ENCODE measurements around the gene CUL5.
"Not testable (repeated sequence)": the region's sequence is repeated elsewhere in the genome, so short reads cannot be mapped to it uniquely, and the experiment has no call there.

CUL5 gene

GRCh38 chr11:108093128-108093904 is 84.6 kb downstream of the CUL5 start:
- POLR2A ChIA-PET = no interaction called here
- CTCF ChIA-PET = no interaction called here
- no peak for DNase-seq (ENCODE audit: extremely low spot score)
- TF ChIP-seq SUZ12 (IDR thresholded peaks at IDR 0.05) (no peak), HDGF (IDR thresholded peaks at IDR 0.05; ENCODE audit: borderline replicate concordance) (no peak), NFRKB (IDR thresholded peaks at IDR 0.05) (no peak), PKNOX1 (IDR thresholded peaks at IDR 0.05) (no peak), LEF1 (IDR thresholded peaks at IDR 0.05; ENCODE audit: borderline replicate concordance) (no peak), SP1 (IDR thresholded peaks at IDR 0.05) (no peak), L3MBTL2 (conservative IDR thresholded peaks at IDR 0.05) (no peak), TARDBP (IDR thresholded peaks at IDR 0.05) (no peak), CTBP1 (IDR thresholded peaks at IDR 0.05; ENCODE audit: borderline replicate concordance) (no peak), FOXM1 (IDR thresholded peaks at IDR 0.05; ENCODE audit: borderline replicate concordance) (no peak), BHLHE40 (IDR thresholded peaks at IDR 0.05; ENCODE audit: borderline replicate concordance) (no peak), FOXK2 (IDR thresholded peaks at IDR 0.05) (no peak), ZNF384 (IDR thresholded peaks at IDR 0.05) (no peak), ELF4 (IDR thresholded peaks at IDR 0.05) (no peak)

- POLR2A ChIA-PET = no interaction called here
- CTCF ChIA-PET = no interaction called here
- no peak for DNase-seq (ENCODE audit: extremely low spot score)
- TF ChIP-seq NFRKB (IDR thresholded peaks at IDR 0.05) = no peak
Measured at GRCh38 chr11:108097179-108097578, 88.5 kb downstream of the CUL5 start.

- POLR2A ChIA-PET = no interaction called here
- no peak for DNase-seq (ENCODE audit: extremely low spot score)
- CTCF ChIA-PET = no interaction called here
- no peak for TF ChIP-seq ELF4 (IDR thresholded peaks at IDR 0.05)
- no peak for TF ChIP-seq LEF1 (IDR thresholded peaks at IDR 0.05; ENCODE audit: borderline replicate concordance)
- TF ChIP-seq TARDBP (IDR thresholded peaks at IDR 0.05) = no peak
- TF ChIP-seq ZNF384 (IDR thresholded peaks at IDR 0.05) = no peak
Measured at GRCh38 chr11:108101090-108101775, 92.5 kb downstream of the CUL5 start.

GRCh38 chr11:108111126-108111525 is 102.4 kb downstream of the CUL5 start:
- POLR2A ChIA-PET = no interaction called here

GRCh38 chr11:108112057-108112456 is 103.4 kb downstream of the CUL5 start:
- POLR2A ChIA-PET = no interaction called here
- CTCF ChIA-PET = no interaction called here
- DNase-seq (ENCODE audit: extremely low spot score) = no peak
- TF ChIP-seq HDGF (IDR thresholded peaks at IDR 0.05; ENCODE audit: borderline replicate concordance) = no peak

More at GRCh38 chr11:108111126-108111525, 102.4 kb downstream of the CUL5 start:
- TF ChIP-seq ZNF384 (IDR thresholded peaks at IDR 0.05) (no peak), FOXK2 (IDR thresholded peaks at IDR 0.05) (no peak)
- CTCF ChIA-PET = interaction anchor here (0.6 kb wide), 1 partner anchor 24 kb away, joined by 3 read pairs; no protein-coding TSS in a partner anchor
- no peak for DNase-seq (ENCODE audit: extremely low spot score)

GRCh38 chr11:108115500-108116140 is 106.9 kb downstream of the CUL5 start:
- CTCF ChIA-PET = no interaction called here
- DNase-seq (ENCODE audit: extremely low spot score) = no peak
- TF ChIP-seq FOXK2 (IDR thresholded peaks at IDR 0.05) (no peak), FOXM1 (IDR thresholded peaks at IDR 0.05; ENCODE audit: borderline replicate concordance) (no peak), LEF1 (IDR thresholded peaks at IDR 0.05; ENCODE audit: borderline replicate concordance) (no peak), TARDBP (IDR thresholded peaks at IDR 0.05) (no peak), NFRKB (IDR thresholded peaks at IDR 0.05) (no peak), SUZ12 (IDR thresholded peaks at IDR 0.05) (no peak), L3MBTL2 (conservative IDR thresholded peaks at IDR 0.05) (no peak), SP1 (IDR thresholded peaks at IDR 0.05) (no peak)
- POLR2A ChIA-PET = no interaction called here

- TF ChIP-seq SUZ12 (IDR thresholded peaks at IDR 0.05) (no peak), SP1 (IDR thresholded peaks at IDR 0.05) (no peak), BHLHE40 (IDR thresholded peaks at IDR 0.05; ENCODE audit: borderline replicate concordance) (no peak), PKNOX1 (IDR thresholded peaks at IDR 0.05) (no peak), FOXA1 (IDR thresholded peaks at IDR 0.05) (no peak), ZNF384 (IDR thresholded peaks at IDR 0.05) (no peak), FOXK2 (IDR thresholded peaks at IDR 0.05) (no peak), L3MBTL2 (conservative IDR thresholded peaks at IDR 0.05) (no peak), ELF4 (IDR thresholded peaks at IDR 0.05) (no peak), TARDBP (IDR thresholded peaks at IDR 0.05) (no peak), NFRKB (IDR thresholded peaks at IDR 0.05) (no peak), ARNT (IDR thresholded peaks at IDR 0.05) (no peak), HDGF (IDR thresholded peaks at IDR 0.05; ENCODE audit: borderline replicate concordance) (no peak), LEF1 (IDR thresholded peaks at IDR 0.05; ENCODE audit: borderline replicate concordance) (no peak), FOXM1 (IDR thresholded peaks at IDR 0.05; ENCODE audit: borderline replicate concordance) (no peak), CTBP1 (IDR thresholded peaks at IDR 0.05; ENCODE audit: borderline replicate concordance) (no peak)
Measured at GRCh38 chr11:108117746-108118371, 109.2 kb downstream of the CUL5 start.

GRCh38 chr11:108120936-108121273 is 112.2 kb downstream of the CUL5 start:
- POLR2A ChIA-PET = interaction anchor here (2.9 kb wide), 1 partner anchor 102 kb away, joined by 10 read pairs; the partner anchor contains the start of genes ATM and NPAT
- not testable (repeated sequence) for DNase-seq (ENCODE audit: extremely low spot score)
- CTCF ChIA-PET = interaction anchor here (1.0 kb wide), 1 partner anchor 112 kb away, joined by 3 read pairs; the partner anchor contains the start of gene CUL5

More at GRCh38 chr11:108117746-108118371, 109.2 kb downstream of the CUL5 start:
- DNase-seq (ENCODE audit: extremely low spot score) = peak; percentile 26
- ChIA-PET POLR2A (no interaction called here), CTCF (interaction anchor here (0.6 to 1.3 kb wide), 3 partner anchors 109 to 274 kb away, joined by 3 to 4 read pairs (median 3); partner anchors contain the start of gene CUL5)

All from HEK293T (cell line).